Measurements from ENCODE around the gene FAHD1.

GRCh38 chr16:1787322-1788094 is 39.5 kb upstream of the FAHD1 start:
- TF ChIP-seq, protein P1, sequence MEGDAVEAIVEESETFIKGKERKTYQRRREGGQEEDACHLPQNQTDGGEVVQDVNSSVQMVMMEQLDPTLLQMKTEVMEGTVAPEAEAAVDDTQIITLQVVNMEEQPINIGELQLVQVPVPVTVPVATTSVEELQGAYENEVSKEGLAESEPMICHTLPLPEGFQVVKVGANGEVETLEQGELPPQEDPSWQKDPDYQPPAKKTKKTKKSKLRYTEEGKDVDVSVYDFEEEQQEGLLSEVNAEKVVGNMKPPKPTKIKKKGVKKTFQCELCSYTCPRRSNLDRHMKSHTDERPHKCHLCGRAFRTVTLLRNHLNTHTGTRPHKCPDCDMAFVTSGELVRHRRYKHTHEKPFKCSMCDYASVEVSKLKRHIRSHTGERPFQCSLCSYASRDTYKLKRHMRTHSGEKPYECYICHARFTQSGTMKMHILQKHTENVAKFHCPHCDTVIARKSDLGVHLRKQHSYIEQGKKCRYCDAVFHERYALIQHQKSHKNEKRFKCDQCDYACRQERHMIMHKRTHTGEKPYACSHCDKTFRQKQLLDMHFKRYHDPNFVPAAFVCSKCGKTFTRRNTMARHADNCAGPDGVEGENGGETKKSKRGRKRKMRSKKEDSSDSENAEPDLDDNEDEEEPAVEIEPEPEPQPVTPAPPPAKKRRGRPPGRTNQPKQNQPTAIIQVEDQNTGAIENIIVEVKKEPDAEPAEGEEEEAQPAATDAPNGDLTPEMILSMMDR (IDR thresholded peaks at IDR 0.05; ENCODE audit: low read depth, low read length, poor library complexity, severe bottlenecking) = no peak
- TF ChIP-seq EZH2phosphoT487 (IDR thresholded peaks at IDR 0.05; ENCODE audit: borderline replicate concordance, low read length) = no peak
